ENCODE data around the gene SLC22A6. TPM values are rescaled to one million over a fixed set of nuclear protein-coding genes. Genes with fewer than 3 reads are reported as not detected.

The SLC22A6 gene
- total RNA-seq, 1 donor = not detected

DNA sequence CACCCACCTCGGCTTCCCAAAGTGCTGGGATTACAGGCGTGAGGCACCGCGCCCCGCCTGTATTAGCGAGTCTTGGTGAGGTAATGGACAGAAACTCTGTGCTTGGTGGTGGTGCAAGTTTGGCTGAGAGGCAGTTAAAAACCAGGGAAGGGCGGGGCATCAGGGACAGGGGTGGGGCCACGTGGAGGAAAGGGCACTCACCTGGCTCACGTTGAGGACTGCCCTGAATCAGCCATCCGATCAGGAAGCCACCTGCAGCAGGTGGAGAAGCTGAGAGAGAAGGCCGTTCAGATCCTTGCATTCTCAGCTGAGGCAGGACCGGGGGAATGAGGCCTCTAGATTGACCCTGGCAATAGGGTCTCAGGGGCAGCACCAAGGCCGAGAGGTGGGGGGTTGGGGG lies 51.5 kb downstream of the SLC22A6 start:
- no peak for TF ChIP-seq CTCF (IDR thresholded peaks at IDR 0.05; ENCODE audit: insufficient read depth, low read length)
- H3K4me3 ChIP-seq (ENCODE audit: low read depth, low read length) = no peak overlapping the region
- no peak for DNase-seq (ENCODE audit: low read depth)

DNA sequence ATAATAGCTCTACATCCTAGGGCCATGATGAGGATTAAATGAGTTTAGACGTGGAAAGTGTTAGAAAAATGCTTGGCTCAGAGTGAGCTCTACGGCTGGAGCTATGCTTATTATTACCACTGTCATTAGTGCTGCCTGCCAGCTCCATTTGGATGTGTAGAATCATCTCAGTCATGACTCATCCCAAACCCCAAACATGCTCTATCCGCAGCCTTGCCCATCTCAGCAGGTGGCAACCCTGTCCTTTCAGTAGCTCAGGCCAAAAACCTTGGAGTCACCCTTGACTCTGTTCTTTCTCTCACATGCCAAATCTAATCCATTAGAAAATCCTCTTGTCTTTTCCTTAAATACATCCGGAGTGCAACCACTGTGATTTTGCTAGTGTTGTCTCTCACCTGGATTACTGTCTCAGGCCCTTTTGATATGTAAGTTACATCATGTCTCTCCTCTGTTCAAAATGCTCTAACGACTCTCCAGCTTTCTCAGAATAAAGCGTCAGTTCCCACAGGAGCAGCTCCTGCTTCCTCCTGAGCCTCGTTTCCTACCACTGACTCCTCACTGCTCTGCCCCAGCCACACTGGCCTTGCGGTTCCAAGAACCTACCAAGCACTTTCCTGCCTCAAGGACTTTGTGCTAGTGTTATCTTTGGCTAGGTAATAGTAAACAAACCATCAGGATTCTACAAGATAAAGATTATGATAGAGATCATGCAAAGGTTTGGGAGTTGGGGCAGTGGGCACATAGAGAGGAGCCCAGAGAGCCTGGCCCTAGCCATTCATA lies 53.1 kb downstream of the SLC22A6 start:
- no peak overlapping the region for H3K4me3 ChIP-seq (ENCODE audit: low read depth, low read length)
- TF ChIP-seq CTCF (IDR thresholded peaks at IDR 0.05; ENCODE audit: insufficient read depth, low read length) = no peak
- DNase-seq (ENCODE audit: low read depth) = no peak

DNA sequence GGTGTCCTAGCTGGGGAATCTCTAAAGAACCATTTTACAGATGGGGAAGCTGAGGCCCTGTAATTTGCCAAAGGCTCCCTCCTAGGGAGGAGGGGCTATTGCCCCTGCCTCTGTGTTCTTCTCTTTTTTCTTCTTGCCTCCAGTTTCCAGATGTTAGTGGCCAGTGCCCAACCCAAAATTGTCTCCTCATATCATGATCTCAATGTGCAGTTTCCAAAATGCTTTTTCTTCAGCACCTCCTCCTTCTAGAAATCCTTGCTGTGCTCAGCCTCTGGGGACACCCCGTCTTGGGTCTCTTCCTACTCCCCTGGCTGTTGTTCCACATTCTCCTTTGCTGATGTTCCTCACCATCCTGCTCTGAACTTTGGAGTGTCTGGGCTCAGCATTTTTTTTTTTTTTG lies 54.1 kb downstream of the SLC22A6 start:
- DNase-seq (ENCODE audit: low read depth) = no peak
- no peak overlapping the region for H3K4me3 ChIP-seq (ENCODE audit: low read depth, low read length)
- no peak for TF ChIP-seq CTCF (IDR thresholded peaks at IDR 0.05; ENCODE audit: insufficient read depth, low read length)

- TF ChIP-seq CTCF (IDR thresholded peaks at IDR 0.05; ENCODE audit: insufficient read depth, low read length) = no peak
- DNase-seq (ENCODE audit: low read depth) = no peak
- H3K4me3 ChIP-seq (ENCODE audit: low read depth, low read length) = no peak overlapping the region
These were observed 54.6 kb downstream of the SLC22A6 start for GRCh38 chr11:62930157-62930556.

DNA sequence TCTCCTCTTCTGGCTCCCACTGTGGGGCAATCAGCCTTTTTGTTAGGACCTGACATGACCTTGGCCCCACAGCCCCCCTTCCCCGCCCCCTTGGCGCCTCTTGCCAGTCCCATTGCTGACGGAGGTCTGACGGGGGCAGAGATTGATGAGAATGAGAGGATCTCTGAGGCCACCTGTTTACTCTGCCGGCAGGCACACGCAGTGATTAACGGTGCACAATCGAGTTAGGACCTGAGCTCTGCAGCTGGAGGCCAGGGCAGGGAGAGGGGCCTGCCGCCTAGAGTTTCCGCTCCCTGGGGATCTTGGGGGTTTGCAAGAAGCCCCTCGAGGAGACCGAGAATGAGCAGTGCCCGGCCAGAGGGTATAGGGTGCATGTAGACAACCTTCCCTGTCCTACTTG lies 56.8 kb downstream of the SLC22A6 start:
- no peak overlapping the region for H3K4me3 ChIP-seq (ENCODE audit: low read depth, low read length)
- TF ChIP-seq CTCF (IDR thresholded peaks at IDR 0.05; ENCODE audit: insufficient read depth, low read length) = no peak
- DNase-seq (ENCODE audit: low read depth) = no peak

- no peak for DNase-seq (ENCODE audit: low read depth)
- H3K4me3 ChIP-seq (ENCODE audit: low read depth, low read length) = no peak overlapping the region
- TF ChIP-seq CTCF (IDR thresholded peaks at IDR 0.05; ENCODE audit: insufficient read depth, low read length) = no peak
These were observed 57.9 kb downstream of the SLC22A6 start for GRCh38 chr11:62926680-62927455.

Small RNA genes within 50 kb of the gene (small RNA-seq; reads per million reads assigned to genes)
- not detected for gene RN7SL259P

Other genes with a start within 250 kb of the SLC22A6 start
- gene ZBTB3, start 230.8 kb downstream of the SLC22A6 start, total RNA-seq (ENCODE audit: low replicate concordance) = 4.2 and 13.4 TPM in 2 replicates
- gene POLR2G, start 223.4 kb downstream of the SLC22A6 start, total RNA-seq (ENCODE audit: low replicate concordance) = 17.0 and 76.5 TPM in 2 replicates
- gene TAF6L, start 213.6 kb downstream of the SLC22A6 start, total RNA-seq (ENCODE audit: low replicate concordance) = 15.6 and 42.9 TPM in 2 replicates
- gene TMEM179B, start 197.6 kb downstream of the SLC22A6 start, total RNA-seq (ENCODE audit: low replicate concordance) = 39.4 and 54.7 TPM in 2 replicates
- gene TMEM223, start 193.0 kb downstream of the SLC22A6 start, total RNA-seq (ENCODE audit: low replicate concordance) = 4.5 and 14.7 TPM in 2 replicates
- 27.8 and 77.6 TPM in 2 replicates for gene NXF1, start 179.5 kb downstream of the SLC22A6 start, total RNA-seq (ENCODE audit: low replicate concordance)
- 20.4 and 42.8 TPM in 2 replicates for gene STX5, start 152.9 kb downstream of the SLC22A6 start, total RNA-seq (ENCODE audit: low replicate concordance)
- gene TEX54, start 152.1 kb downstream of the SLC22A6 start, total RNA-seq (ENCODE audit: low replicate concordance) = 0.54 TPM in 1 of 2 replicates, not detected in the other
- 29.5 and 29.8 TPM in 2 replicates for gene WDR74, start 145.4 kb downstream of the SLC22A6 start, total RNA-seq (ENCODE audit: low replicate concordance)
- gene SLC3A2, start 104.1 kb downstream of the SLC22A6 start, total RNA-seq (ENCODE audit: low replicate concordance) = 174 and 179 TPM in 2 replicates
- gene CHRM1, start 63.6 kb downstream of the SLC22A6 start, total RNA-seq (ENCODE audit: low replicate concordance) = not detected in 2 replicates
- not detected in 2 replicates for gene SLC22A8, start 30.9 kb upstream of the SLC22A6 start, total RNA-seq (ENCODE audit: low replicate concordance)
- not detected in 2 replicates for gene SLC22A24, start 159.3 kb upstream of the SLC22A6 start, total RNA-seq (ENCODE audit: low replicate concordance)